ENCODE data around the gene TLL2. TPM values are rescaled to one million over a fixed set of nuclear protein-coding genes. Genes with fewer than 3 reads are reported as not detected.

The TLL2 gene
- total RNA-seq, 6 donors from 2014 or later: 0.06 to 0.20 TPM; not detected in 4

GRCh38 chr10:96387161-96387560 lies 126.6 kb downstream of the TLL2 start:
- H3K27ac ChIP-seq: no peak overlapping the region
- no peaks in the 10 kb centered on the region for H3K27me3 ChIP-seq
- 80 to 91% methylated on average over 1 to 2 of the region's 2 CpGs for WGBS, 2 donors
- no peak for DNase-seq
- H3K36me3 ChIP-seq: no peaks in the 10 kb centered on the region
- no peak for TF ChIP-seq EP300 (IDR thresholded peaks at IDR 0.05)
- no peak for TF ChIP-seq POLR2AphosphoS5 (IDR thresholded peaks at IDR 0.05)
- no peaks in the 10 kb centered on the region for H3K9me3 ChIP-seq
- ATAC-seq (ENCODE audit: low FRiP score in 2 of 2): no peak
- no peaks in the 10 kb centered on the region for H3K4me1 ChIP-seq
- no peak overlapping the region for H3K4me3 ChIP-seq

GRCh38 chr10:96384506-96384905 lies 129.2 kb downstream of the TLL2 start:
- H3K27ac ChIP-seq: no peak overlapping the region
- H3K9me3 ChIP-seq: no peaks in the 10 kb centered on the region
- peaks cover 0 to 7% (median 1%) of the 10 kb centered on the region in 4 donors for H3K4me1 ChIP-seq
- no peak overlapping the region for H3K4me3 ChIP-seq
- no peak for TF ChIP-seq POLR2AphosphoS5 (IDR thresholded peaks at IDR 0.05)
- TF ChIP-seq EP300 (IDR thresholded peaks at IDR 0.05): no peak
- TF ChIP-seq, protein P1, sequence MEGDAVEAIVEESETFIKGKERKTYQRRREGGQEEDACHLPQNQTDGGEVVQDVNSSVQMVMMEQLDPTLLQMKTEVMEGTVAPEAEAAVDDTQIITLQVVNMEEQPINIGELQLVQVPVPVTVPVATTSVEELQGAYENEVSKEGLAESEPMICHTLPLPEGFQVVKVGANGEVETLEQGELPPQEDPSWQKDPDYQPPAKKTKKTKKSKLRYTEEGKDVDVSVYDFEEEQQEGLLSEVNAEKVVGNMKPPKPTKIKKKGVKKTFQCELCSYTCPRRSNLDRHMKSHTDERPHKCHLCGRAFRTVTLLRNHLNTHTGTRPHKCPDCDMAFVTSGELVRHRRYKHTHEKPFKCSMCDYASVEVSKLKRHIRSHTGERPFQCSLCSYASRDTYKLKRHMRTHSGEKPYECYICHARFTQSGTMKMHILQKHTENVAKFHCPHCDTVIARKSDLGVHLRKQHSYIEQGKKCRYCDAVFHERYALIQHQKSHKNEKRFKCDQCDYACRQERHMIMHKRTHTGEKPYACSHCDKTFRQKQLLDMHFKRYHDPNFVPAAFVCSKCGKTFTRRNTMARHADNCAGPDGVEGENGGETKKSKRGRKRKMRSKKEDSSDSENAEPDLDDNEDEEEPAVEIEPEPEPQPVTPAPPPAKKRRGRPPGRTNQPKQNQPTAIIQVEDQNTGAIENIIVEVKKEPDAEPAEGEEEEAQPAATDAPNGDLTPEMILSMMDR (IDR thresholded peaks at IDR 0.05): no peak
- TF ChIP-seq POLR2A (IDR thresholded peaks at IDR 0.05): no peak
- no peaks in the 10 kb centered on the region for H3K36me3 ChIP-seq
- H3K27me3 ChIP-seq: no peaks in the 10 kb centered on the region
- 73% methylated on average over 17 to 25 of the region's 25 CpGs for WGBS, 2 donors
- no peak for ATAC-seq (ENCODE audit: low FRiP score in 2 of 2)
- DNase-seq: peak in 1 of 2 donors; percentile 71

DNA sequence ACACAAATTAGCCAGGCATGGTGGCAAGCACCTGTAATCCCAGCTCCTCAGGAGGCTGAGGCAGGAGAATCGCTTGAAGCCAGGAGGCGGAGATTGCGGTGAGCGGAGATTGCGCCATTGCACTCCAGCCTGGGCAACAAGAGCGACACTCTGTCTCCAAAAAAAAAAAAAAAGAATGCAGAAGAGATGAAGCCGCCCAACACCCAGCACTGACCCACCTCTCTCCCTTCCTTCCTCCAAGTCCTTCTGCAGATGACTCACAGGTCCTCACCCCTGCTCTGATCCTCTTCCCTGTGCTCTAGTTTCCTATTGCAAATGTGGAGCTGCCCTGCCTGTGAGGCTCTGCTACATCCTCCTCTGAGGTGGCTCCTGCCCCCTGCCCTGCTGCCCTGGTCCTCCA lies 132.9 kb downstream of the TLL2 start:
- peak; percentile 44 to 51 for DNase-seq
- Histone ChIP-seq H3K4me1 (peaks cover 0 to 12% (median 5%) of the 10 kb centered on the region in 4 donors), H3K27ac (no peak overlapping the region), H3K27me3 (no peaks in the 10 kb centered on the region), H3K4me3 (no peak overlapping the region), H3K36me3 (no peaks in the 10 kb centered on the region), H3K9me3 (no peaks in the 10 kb centered on the region)
- TF ChIP-seq EP300 (IDR thresholded peaks at IDR 0.05) (no peak), POLR2AphosphoS5 (IDR thresholded peaks at IDR 0.05) (no peak), POLR2A (IDR thresholded peaks at IDR 0.05) (no peak)
- TF ChIP-seq, protein P1 (IDR thresholded peaks at IDR 0.05): no peak
- ATAC-seq (ENCODE audit: low FRiP score in 2 of 2): peak; percentile 19 to 71
- 70 to 88% methylated on average over 7 of the region's 7 CpGs for WGBS, 2 donors

DNA sequence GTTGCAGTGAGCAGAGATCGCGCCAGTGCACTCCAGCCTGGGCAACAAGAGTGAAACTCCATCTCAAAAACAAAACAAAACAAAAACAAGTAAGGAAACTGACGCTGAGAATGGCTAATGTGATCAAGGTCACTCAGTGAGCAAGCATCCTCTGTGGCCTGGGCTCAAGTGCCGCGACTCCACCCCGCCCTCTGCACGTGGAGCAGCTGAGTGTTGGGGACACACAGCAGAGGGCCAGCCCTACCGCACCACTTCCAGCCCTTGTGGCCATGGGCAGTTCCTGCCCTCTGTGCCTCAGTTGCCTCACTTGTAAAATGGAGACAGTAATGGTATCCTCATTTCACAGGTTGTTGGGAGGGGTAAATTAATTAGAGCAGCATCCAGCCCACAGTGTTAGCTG lies 134.0 kb downstream of the TLL2 start:
- Histone ChIP-seq H3K9me3 (no peaks in the 10 kb centered on the region), H3K4me3 (no peak overlapping the region), H3K27ac (no peak overlapping the region), H3K4me1 (peaks cover 2 to 21% (median 5%) of the 10 kb centered on the region in 4 donors), H3K27me3 (no peaks in the 10 kb centered on the region), H3K36me3 (no peaks in the 10 kb centered on the region)
- 69 to 75% methylated on average over 8 of the region's 8 CpGs for WGBS, 2 donors
- ATAC-seq (ENCODE audit: low FRiP score in 2 of 2) (no peak), DNase-seq (peak in 1 of 2 donors; percentile 54)
- TF ChIP-seq, protein P1 (IDR thresholded peaks at IDR 0.05): no peak
- TF ChIP-seq EP300 (IDR thresholded peaks at IDR 0.05) (no peak), POLR2AphosphoS5 (IDR thresholded peaks at IDR 0.05) (no peak), POLR2A (IDR thresholded peaks at IDR 0.05) (no peak)

DNA sequence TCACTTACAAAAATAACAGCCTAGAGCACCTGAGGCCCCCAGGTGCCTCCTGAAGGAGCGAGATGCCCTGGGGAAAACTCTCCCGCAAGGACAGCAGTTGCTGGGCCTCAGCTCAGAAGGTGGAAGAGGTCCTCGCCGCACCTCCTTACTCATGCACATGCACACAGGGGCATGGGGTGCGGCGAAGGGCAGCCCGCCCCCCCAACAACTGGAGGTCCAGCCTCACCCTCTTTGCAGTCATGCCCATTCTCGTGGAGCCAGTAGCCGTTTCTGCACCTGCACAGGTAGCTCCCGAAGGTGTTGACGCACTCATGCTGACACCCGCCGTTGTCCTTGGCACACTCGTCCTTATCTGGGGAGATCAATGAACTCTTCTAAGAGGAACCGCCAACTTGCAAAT lies 135.0 kb downstream of the TLL2 start:
- peak in 1 of 2 donors; percentile 53 for DNase-seq
- H3K4me1 ChIP-seq: peaks cover 4 to 24% (median 5%) of the 10 kb centered on the region in 4 donors

More for the DNA sequence above, 135.0 kb downstream of the TLL2 start:
- Histone ChIP-seq H3K27ac (peak overlapping the region in 1 of 4 donors; percentile 31), H3K4me3 (no peak overlapping the region), H3K36me3 (no peaks in the 10 kb centered on the region), H3K9me3 (no peaks in the 10 kb centered on the region), H3K27me3 (no peaks in the 10 kb centered on the region)
- WGBS, 2 donors: 83 to 86% methylated on average over 14 to 15 of the region's 15 CpGs
- ATAC-seq (ENCODE audit: low FRiP score in 2 of 2): no peak
- TF ChIP-seq, protein P1 (IDR thresholded peaks at IDR 0.05): no peak
- TF ChIP-seq POLR2AphosphoS5 (IDR thresholded peaks at IDR 0.05) (no peak), POLR2A (IDR thresholded peaks at IDR 0.05) (no peak), EP300 (IDR thresholded peaks at IDR 0.05) (no peak)

Measured in upper lobe of left lung (tissue), 6 donors.